Activated CD4-positive, alpha-beta T cell treated with anti-CD3 and anti-CD28 coated beads for 4 hours (primary cell): ENCODE measurements around the gene CCDC106.

ENCODE experiments used
- DNase-seq, 2 donors: peaks; one replicate each; pipeline ENCODE4 v3.0.0-alpha.2; 2020

CCDC106 gene

GRCh38 chr19:55653651-55654322 is 5.8 kb downstream of the CCDC106 start:
- DNase-seq = peak; percentile 99 to 100

GRCh38 chr19:55654323-55654867 is 6.4 kb downstream of the CCDC106 start:
- peak; percentile 98 for DNase-seq

GRCh38 chr19:55654868-55655647 is 7.0 kb downstream of the CCDC106 start, which contains the start of gene U2AF2:
Gene U2AF2, plus strand, starts transcription at chr19:55655035. Its CDS starts 70 bp downstream, at chr19:55655105.
- peak; percentile 96 to 97 for DNase-seq

GRCh38 chr19:55655648-55656040 is 7.6 kb downstream of the CCDC106 start:
- DNase-seq = no peak

GRCh38 chr19:55656552-55656951 is 8.5 kb downstream of the CCDC106 start:
- DNase-seq = no peak

- no peak for DNase-seq
Observed at GRCh38 chr19:55656988-55657747, 9.2 kb downstream of the CCDC106 start.

GRCh38 chr19:55658846-55659459 is 10.9 kb downstream of the CCDC106 start:
- DNase-seq = no peak

GRCh38 chr19:55659822-55660221 is 11.8 kb downstream of the CCDC106 start:
- DNase-seq = no peak

GRCh38 chr19:55660404-55660803 is 12.4 kb downstream of the CCDC106 start:
- no peak for DNase-seq

GRCh38 chr19:55660991-55661390 is 13.0 kb downstream of the CCDC106 start:
- no peak for DNase-seq

GRCh38 chr19:55661826-55662225 is 13.8 kb downstream of the CCDC106 start:
- no peak for DNase-seq

GRCh38 chr19:55663846-55664536 is 16.0 kb downstream of the CCDC106 start:
- no peak for DNase-seq

GRCh38 chr19:55666343-55667005 is 18.5 kb downstream of the CCDC106 start:
- DNase-seq = no peak

- no peak for DNase-seq
Observed at GRCh38 chr19:55667006-55667381, 19.0 kb downstream of the CCDC106 start.

GRCh38 chr19:55667511-55667910 is 19.5 kb downstream of the CCDC106 start:
- no peak for DNase-seq

GRCh38 chr19:55667958-55668357 is 19.9 kb downstream of the CCDC106 start:
- DNase-seq = no peak

GRCh38 chr19:55668603-55669348 is 20.8 kb downstream of the CCDC106 start:
- DNase-seq = no peak

GRCh38 chr19:55669418-55670279 is 21.6 kb downstream of the CCDC106 start:
- DNase-seq = no peak

GRCh38 chr19:55670280-55671053 is 22.5 kb downstream of the CCDC106 start:
- DNase-seq = no peak
